Skin epidermis (tissue), 12 donors: ENCODE data around the gene SHANK2.

Experiments
- H3K27ac ChIP-seq, 21 experiments: fragments of 200-600 bp; sonication (generic) in 11 of 21; one replicate each; pipeline ENCODE4 v1.5.0; 2020; ENCODE audit warnings: mild to moderate bottlenecking in 3 of 21, inconsistent platforms in 2 of 21, moderate library complexity in 2 of 21
- H3K4me3 ChIP-seq, 7 experiments: fragments of 200-600 bp; sonication (generic) in 2 of 7; one replicate each; pipeline ENCODE4 v1.5.0; 2020; ENCODE audit warnings: inconsistent platforms in 2 of 7, mild to moderate bottlenecking in 2 of 7, moderate library complexity in 1 of 7

SHANK2 gene

GRCh38 chr11:71227058-71227659 is 25.2 kb downstream of the SHANK2 start:
- H3K27ac ChIP-seq = no peak overlapping the region
- H3K4me3 ChIP-seq = no peak overlapping the region

- Histone ChIP-seq H3K4me3 (no peak overlapping the region), H3K27ac (no peak overlapping the region)
Measured at GRCh38 chr11:71223671-71224660, 28.4 kb downstream of the SHANK2 start.

- Histone ChIP-seq H3K4me3 (no peak overlapping the region), H3K27ac (no peak overlapping the region)
Measured at GRCh38 chr11:71223081-71223405, 29.3 kb downstream of the SHANK2 start.

GRCh38 chr11:71222318-71223080 is 29.9 kb downstream of the SHANK2 start:
- Histone ChIP-seq H3K4me3 (no peak overlapping the region), H3K27ac (no peak overlapping the region)

GRCh38 chr11:71221821-71222220 is 30.6 kb downstream of the SHANK2 start:
- Histone ChIP-seq H3K27ac (no peak overlapping the region), H3K4me3 (no peak overlapping the region)

GRCh38 chr11:71221201-71221600 is 31.2 kb downstream of the SHANK2 start:
- Histone ChIP-seq H3K27ac (no peak overlapping the region), H3K4me3 (no peak overlapping the region)

GRCh38 chr11:71218789-71219499 is 33.4 kb downstream of the SHANK2 start:
- Histone ChIP-seq H3K27ac (no peak overlapping the region), H3K4me3 (no peak overlapping the region)

GRCh38 chr11:71215425-71215965 is 36.9 kb downstream of the SHANK2 start:
- H3K27ac ChIP-seq = no peak overlapping the region
- no peak overlapping the region for H3K4me3 ChIP-seq

GRCh38 chr11:71214553-71215424 is 37.6 kb downstream of the SHANK2 start:
- no peak overlapping the region for H3K27ac ChIP-seq
- H3K4me3 ChIP-seq = no peak overlapping the region

- no peak overlapping the region for H3K4me3 ChIP-seq
- H3K27ac ChIP-seq = no peak overlapping the region
Measured at GRCh38 chr11:71213696-71214552, 38.5 kb downstream of the SHANK2 start.

- Histone ChIP-seq H3K4me3 (no peak overlapping the region), H3K27ac (no peak overlapping the region)
Measured at GRCh38 chr11:71212871-71213559, 39.4 kb downstream of the SHANK2 start.

GRCh38 chr11:71211631-71212030 is 40.7 kb downstream of the SHANK2 start:
- H3K27ac ChIP-seq = no peak overlapping the region
- no peak overlapping the region for H3K4me3 ChIP-seq

- H3K4me3 ChIP-seq = no peak overlapping the region
- no peak overlapping the region for H3K27ac ChIP-seq
Measured at GRCh38 chr11:71210861-71211260, 41.5 kb downstream of the SHANK2 start.

- H3K27ac ChIP-seq = no peak overlapping the region
- no peak overlapping the region for H3K4me3 ChIP-seq
Measured at GRCh38 chr11:71209656-71210055, 42.7 kb downstream of the SHANK2 start.

- no peak overlapping the region for H3K27ac ChIP-seq
- no peak overlapping the region for H3K4me3 ChIP-seq
Measured at GRCh38 chr11:71209181-71209580, 43.2 kb downstream of the SHANK2 start.

GRCh38 chr11:71208011-71208774 is 44.2 kb downstream of the SHANK2 start:
- Histone ChIP-seq H3K27ac (no peak overlapping the region), H3K4me3 (no peak overlapping the region)

- Histone ChIP-seq H3K27ac (no peak overlapping the region), H3K4me3 (no peak overlapping the region)
Measured at GRCh38 chr11:71207563-71207962, 44.8 kb downstream of the SHANK2 start.
